NAMALWA (cell line): ENCODE data around the gene PDCL2.
"Not testable (repeated sequence)": the region's sequence is repeated elsewhere in the genome, so short reads cannot be mapped to it uniquely, and the experiment has no call there.

ENCODE experiments used
- DNase-seq: peaks from one replicate; pipeline ENCODE4 v3.0.0-alpha.2; 2015; ENCODE audit warnings: low spot score

PDCL2 gene

GRCh38 chr4:55592014-55592413 is at the start of gene PDCL2:
Gene PDCL2 (minus strand): TSS chr4:55592245. CDS start chr4:55592109, 136 bp downstream.
- no peak for DNase-seq

DNA sequence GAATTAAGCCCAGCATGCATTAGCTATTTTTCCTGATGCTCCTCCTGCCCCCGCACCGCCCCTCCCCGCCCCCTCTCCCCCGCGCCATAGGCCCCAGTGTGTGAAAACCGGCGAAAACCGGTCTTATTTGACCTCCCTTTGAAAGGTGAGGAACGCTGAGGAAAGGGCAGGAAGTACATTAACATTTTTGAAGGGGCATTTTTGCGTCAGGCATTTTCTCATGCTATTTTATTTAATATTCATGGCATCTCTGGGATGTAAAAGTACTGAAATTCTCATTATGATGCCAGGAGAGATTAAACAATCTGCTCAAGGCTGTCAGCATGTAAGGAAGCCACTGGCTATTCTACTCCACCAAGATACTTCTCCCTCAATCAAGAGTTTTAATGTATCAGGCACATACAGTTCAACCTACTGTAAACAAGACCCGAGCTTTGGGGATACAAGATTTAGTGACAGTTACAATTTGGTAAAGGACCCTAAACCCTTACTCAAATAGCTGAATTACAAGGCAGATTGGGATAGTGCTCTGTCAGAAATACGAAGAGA is 45.3 kb upstream of the PDCL2 start:
- no peak for DNase-seq

GRCh38 chr4:55636656-55636999 is 44.6 kb upstream of the PDCL2 start:
- DNase-seq, result no peak

- no peak for DNase-seq
Observed at GRCh38 chr4:55635741-55636655, 44.0 kb upstream of the PDCL2 start, which contains the start of gene NMU. Gene NMU (minus strand): TSS chr4:55636298. CDS start chr4:55636192, 106 bp downstream.

- peak; percentile 7 for DNase-seq
Observed at GRCh38 chr4:55635282-55635681, 43.2 kb upstream of the PDCL2 start.

- peak; percentile 28 for DNase-seq
Observed at GRCh38 chr4:55634417-55635128, 42.5 kb upstream of the PDCL2 start.

- DNase-seq, result no peak
Observed at GRCh38 chr4:55633903-55634302, 41.9 kb upstream of the PDCL2 start.

GRCh38 chr4:55625835-55626234 is 33.8 kb upstream of the PDCL2 start:
- no peak for DNase-seq

GRCh38 chr4:55624063-55624462 is 32.0 kb upstream of the PDCL2 start:
- not testable (repeated sequence) for DNase-seq

DNA sequence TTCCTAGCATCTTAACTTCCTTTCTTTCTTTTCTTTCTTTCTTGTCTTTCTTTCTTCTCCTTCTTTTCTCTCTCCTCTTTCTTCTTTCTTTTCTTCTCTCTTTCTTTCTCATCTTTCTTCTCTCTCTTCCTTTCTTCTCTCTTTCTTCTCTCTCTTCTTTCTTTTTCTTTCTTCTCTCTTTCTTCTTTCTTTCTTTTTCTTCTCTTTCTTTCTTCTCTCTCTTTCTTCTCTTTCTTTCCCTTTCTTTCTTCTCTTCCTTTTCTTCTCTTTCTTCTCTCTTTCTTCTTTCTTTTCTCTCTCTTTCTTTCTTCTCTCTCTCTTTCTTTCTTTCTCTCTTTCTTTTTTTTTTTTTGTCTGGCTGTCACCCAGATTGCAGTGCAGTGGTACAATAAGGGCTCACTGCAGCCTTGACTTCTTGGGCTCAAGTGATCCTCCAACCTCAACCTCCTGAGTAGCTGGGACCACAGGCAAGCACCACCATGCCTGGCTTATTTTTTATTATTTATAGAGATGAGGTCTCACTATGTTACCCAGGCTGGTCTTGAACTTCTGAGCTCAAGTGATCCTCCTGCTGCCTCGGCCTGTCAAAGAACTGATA is 26.6 kb upstream of the PDCL2 start:
- no peak for DNase-seq

DNA sequence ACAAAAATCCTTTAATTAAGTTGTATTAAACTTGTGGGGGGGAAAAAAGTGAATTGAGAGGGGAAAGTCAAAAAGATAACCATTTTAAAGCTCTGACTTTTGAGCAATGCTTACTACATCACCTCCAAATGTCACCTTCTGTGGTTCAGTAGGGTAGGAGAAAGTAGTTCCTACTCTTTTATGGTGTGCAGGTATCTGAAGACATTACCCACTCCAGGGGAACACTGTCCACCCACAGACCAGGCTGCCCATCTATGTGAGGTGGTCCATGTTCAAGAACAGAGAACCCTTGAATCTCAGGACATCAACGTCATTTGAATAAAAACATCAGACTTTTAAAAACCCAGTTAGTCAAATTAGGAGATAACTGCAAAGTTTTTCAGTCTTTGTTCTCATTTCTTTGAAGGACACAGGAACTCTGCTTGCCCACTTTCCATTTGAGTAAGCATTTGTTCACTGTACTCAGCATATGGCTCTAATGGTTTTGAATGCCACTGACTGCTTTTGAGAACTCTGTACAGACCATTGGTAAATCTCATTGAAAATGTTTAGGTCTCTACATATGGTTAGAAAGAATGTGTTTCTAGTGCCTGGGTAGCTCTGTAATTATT is 25.6 kb upstream of the PDCL2 start:
- DNase-seq, result no peak

- no peak for DNase-seq
Observed at GRCh38 chr4:55615008-55615407, 23.0 kb upstream of the PDCL2 start.

- no peak for DNase-seq
Observed at GRCh38 chr4:55613621-55614020, 21.6 kb upstream of the PDCL2 start.

GRCh38 chr4:55612341-55612740 is 20.3 kb upstream of the PDCL2 start:
- no peak for DNase-seq

DNA sequence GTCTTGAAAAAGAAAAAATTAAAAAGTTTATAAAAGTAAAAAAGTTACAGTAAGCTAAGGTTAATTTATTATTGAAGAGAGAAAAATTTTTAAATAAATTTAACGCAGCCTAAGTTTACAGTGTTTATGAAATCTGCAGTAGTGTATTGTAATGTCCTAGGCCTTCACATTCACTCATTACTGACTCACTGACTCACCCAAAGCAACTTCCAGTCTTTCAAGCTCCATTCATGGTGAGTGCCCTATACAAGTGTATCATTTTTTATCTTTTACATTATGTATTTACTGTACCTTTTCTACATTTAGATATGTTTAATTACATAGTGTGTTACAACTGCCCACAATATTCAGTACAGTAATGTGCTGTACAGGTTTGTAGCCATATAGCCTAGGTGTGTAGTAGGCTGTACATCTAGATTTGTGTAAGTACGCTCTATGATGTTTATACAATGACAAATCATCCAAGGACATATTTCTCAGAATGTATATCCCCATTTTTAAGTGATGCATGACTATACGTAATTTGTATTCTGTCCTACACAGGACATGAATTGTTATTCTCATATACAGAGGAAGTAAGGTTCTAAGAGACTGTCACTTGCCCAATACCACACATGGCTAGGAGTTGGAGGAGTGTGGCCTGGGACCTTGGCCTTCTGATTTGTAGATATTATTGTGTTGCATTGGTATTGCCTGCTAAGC is 19.5 kb upstream of the PDCL2 start:
- DNase-seq, result no peak

DNA sequence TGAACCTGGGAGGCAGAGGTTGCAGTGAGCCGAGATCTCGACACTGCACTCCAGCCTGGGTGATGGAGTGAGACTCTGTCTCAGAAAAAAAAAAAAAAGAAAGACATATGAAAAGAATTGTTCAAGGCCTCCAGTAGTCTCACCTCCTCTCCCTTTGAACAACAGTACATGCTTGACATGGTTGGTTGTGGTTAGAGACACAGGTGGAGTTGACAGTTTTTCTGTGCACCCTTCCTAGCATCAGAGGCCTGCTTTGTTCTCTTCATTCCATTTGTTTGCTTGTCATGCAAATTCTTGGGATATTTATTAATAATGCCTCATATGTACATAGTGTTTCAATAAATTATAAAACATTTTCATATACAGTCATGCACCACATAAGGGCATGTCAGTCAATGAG is 18.3 kb upstream of the PDCL2 start:
- no peak for DNase-seq

DNA sequence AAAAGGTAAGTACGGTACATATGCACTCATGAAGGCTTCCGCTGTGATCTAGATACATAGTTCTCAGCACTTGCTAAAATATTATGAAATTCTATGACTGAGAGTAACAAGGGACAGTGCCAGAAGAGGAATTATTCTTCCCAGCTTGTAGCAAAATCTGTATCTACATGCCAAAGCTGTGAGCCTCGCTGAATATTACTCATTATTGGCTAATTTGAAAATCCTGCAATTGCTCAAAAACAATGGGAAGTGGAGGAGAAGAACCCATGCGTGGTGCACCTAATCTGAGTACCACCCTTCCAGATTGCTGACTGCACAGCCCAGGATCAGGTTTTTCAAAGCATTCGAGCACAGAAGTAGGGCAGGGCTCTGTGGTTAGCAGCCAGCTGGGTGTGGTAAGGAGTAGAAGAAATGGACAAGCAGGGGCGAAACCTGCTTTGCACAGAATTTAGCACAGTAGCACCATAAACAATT is 17.4 kb upstream of the PDCL2 start:
- DNase-seq, result no peak

GRCh38 chr4:55608591-55608990 is 16.5 kb upstream of the PDCL2 start:
- DNase-seq, result no peak

DNA sequence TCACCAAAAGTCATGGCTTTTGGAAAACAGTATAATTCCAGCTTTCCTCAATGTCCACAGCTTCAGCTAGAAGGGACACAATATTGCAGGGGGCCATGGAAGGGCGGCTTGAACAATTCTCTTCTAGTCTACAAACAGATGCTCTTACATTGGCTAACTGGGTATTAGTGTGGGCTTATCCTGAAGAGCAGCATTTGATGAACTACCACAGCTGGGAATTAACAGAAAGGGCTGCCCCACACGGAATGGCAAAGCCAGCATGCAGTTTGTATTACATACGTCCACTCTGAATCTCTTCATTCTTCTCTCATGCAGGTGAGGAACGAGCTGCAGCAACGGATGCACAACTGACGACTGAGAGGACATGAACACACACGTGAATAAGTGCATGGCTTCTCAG is 13.0 kb upstream of the PDCL2 start:
- no peak for DNase-seq

GRCh38 chr4:55600640-55601039 is 8.6 kb upstream of the PDCL2 start:
- DNase-seq, result no peak

DNA sequence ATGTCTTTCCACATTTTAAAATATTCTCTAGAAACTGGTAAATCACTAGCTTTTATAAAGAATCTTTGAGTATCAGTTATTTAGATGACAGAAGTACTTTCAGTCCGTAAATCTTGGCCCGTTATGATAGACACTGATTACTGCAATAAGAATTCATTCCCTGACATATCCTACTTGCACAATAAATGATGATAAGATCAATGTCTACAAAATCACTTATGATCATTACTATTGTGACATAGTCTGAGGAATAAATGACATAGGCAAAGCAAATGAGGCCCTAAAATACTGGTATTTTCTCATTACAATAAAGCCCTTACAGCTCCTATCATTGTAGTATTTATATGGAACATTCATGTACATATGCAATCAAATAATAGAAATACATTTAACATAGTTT is 6.6 kb upstream of the PDCL2 start:
- DNase-seq, result no peak
